Epithelial cell of proximal tubule (primary cell): ENCODE data around the gene TMEM266. TPM values are rescaled to one million over a fixed set of nuclear protein-coding genes. Genes with fewer than 3 reads are reported as not detected.

ENCODE experiments used
- DNase-seq: peaks from one replicate; pipeline ENCODE4 v3.0.0-alpha.2; 2011; ENCODE audit warnings: low read depth
- H3K4me3 ChIP-seq: 2 replicates; pipeline ENCODE4 v1.5.1; 2011; ENCODE audit warnings: low read depth, mild to moderate bottlenecking, low read length
- total RNA-seq: library from RNA; depleted of rRNA; stranded (reverse); fragments of >200 nt; gene quantifications from 2 replicates; pipeline ENCODE4 v1.2.3, GENCODE V29; 2015
- TF ChIP-seq, protein P1 (sequence below): conservative IDR thresholded peaks from 2 replicates; pipeline ENCODE4 v1.5.1; 2012; ENCODE audit warnings: low read depth, mild to moderate bottlenecking, low read length

Gene TMEM266
- total RNA-seq, 1 donor from 2014 or later: not detected

DNA sequence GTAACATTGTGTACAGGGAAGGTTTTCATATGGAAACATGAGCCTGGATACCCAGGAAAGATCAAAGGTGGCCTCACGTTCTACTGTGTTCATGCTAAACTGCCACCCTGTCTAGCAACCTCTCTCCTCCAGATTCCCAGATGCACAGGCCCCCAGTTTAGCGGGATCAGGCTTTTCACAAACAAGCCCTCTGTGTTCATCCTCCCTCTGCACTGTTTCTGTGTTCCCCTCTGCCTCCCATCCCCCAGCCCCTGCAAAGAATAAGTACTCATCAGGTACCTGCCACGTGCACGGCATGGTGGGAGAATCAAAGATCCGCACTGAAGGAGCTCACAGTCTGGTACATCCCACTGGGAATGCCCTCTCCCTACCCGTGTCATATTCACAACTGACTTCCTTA is 46.1 kb downstream of the TMEM266 start:
- no peak for DNase-seq
- H3K4me3 ChIP-seq: no peak overlapping the region
- TF ChIP-seq, protein P1, sequence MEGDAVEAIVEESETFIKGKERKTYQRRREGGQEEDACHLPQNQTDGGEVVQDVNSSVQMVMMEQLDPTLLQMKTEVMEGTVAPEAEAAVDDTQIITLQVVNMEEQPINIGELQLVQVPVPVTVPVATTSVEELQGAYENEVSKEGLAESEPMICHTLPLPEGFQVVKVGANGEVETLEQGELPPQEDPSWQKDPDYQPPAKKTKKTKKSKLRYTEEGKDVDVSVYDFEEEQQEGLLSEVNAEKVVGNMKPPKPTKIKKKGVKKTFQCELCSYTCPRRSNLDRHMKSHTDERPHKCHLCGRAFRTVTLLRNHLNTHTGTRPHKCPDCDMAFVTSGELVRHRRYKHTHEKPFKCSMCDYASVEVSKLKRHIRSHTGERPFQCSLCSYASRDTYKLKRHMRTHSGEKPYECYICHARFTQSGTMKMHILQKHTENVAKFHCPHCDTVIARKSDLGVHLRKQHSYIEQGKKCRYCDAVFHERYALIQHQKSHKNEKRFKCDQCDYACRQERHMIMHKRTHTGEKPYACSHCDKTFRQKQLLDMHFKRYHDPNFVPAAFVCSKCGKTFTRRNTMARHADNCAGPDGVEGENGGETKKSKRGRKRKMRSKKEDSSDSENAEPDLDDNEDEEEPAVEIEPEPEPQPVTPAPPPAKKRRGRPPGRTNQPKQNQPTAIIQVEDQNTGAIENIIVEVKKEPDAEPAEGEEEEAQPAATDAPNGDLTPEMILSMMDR: no peak

- DNase-seq: no peak
- H3K4me3 ChIP-seq: no peak overlapping the region
- TF ChIP-seq, protein P1: no peak
Observed at GRCh38 chr15:76107169-76107568, 47.4 kb downstream of the TMEM266 start.

DNA sequence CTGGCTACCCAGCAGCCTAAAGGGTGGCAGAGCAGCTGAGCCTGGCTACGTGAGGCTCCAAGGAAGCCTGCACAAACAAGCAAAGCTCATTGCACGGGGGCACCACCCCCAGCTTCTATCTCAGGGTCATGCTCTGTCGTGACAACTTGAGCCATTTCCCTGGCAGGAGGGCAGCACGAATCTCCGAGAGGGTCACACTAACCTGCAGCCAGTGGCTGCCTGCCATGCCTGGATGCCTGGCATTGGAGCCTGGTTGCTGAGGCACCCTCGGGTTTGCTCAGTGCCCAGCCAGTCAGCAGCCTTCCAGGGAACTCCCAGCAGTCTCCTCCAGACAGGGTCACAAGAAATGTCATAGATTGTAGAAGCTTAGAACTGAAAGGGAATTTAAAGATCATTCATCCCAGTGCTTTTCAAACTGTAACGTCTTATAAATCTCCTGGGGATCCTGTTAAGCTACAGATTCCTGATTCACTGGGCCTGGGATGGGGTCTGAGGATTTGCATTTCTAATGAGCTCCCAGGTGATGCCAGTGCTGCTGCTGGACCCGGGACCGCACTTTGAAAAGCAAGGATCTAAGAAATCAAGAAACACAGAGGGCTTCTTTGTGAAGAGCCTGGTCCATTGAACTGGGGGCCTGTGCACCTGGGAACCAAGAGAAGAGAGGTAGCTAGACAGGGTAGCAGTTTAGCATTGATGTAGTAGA is 48.4 kb downstream of the TMEM266 start:
- no peak for DNase-seq
- TF ChIP-seq, protein P1: no peak
- no peak overlapping the region for H3K4me3 ChIP-seq

DNA sequence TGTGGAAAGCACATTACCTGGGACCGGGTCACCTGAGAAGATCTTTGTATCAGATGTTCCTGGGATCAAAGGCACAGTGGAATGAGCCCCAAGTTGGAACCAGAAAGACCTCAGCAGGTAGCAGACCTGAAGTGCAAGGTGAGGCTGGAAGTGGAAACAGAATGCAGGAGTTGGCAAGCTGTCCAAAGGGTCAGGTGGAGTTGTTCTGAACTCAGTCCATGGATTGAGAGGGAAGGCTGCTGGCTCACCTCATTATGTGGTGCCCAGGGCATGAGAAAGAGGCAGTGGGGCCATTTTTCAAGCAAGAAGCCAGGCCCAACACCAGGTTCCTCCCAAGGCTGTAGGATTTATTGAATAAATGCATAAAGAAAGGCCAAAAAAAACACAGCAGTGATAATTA is 49.3 kb downstream of the TMEM266 start:
- DNase-seq: no peak
- TF ChIP-seq, protein P1: no peak
- no peak overlapping the region for H3K4me3 ChIP-seq

DNA sequence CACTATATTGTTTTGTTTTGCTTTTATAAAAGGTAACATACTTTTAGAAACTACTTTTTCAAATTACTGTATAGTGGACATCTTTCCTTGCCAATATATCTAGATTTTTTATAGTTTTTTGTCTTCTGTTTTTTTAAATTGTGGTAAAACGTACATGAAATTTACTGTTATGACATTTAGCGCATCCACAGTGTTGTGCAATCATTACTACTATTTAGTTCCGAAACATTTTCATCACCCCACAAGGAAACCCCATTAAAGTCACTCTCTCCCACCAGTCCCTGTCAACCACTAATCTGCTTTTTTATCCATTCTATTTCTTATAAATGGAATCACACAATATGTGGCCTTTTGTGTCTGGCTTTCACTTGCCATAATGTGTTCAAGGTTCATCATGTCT is 54.8 kb downstream of the TMEM266 start:
- no peak overlapping the region for H3K4me3 ChIP-seq
- TF ChIP-seq, protein P1: no peak
- DNase-seq: no peak

- TF ChIP-seq, protein P1: no peak
- no peak for DNase-seq
Observed at GRCh38 chr15:76116138-76116885, 56.5 kb downstream of the TMEM266 start.

More at GRCh38 chr15:76116138-76116885, 56.5 kb downstream of the TMEM266 start:
- no peak overlapping the region for H3K4me3 ChIP-seq
